ENCODE results near the gene GRK2.

Gene GRK2

GRCh38 chr11:67322049-67322448, 55.8 kb downstream of the GRK2 start:
- Mint-ChIP-seq H3K4me1 (peaks cover 10 to 34% of the 10 kb centered on the region in 2 donors), H3K36me3 (peaks cover 0 to 4% of the 10 kb centered on the region in 2 donors), H3K27ac (no peak overlapping the region), H3K4me3 (no peak overlapping the region), H3K9me3 (no peaks in the 10 kb centered on the region), H3K27me3 (no peaks in the 10 kb centered on the region)
- ATAC-seq (replicated peaks) (no peak), DNase-seq (no peak)

GRCh38 chr11:67323526-67323925, 57.3 kb downstream of the GRK2 start:
- Mint-ChIP-seq H3K27ac (no peak overlapping the region), H3K9me3 (no peaks in the 10 kb centered on the region), H3K4me1 (peaks cover 7 to 30% of the 10 kb centered on the region in 2 donors), H3K27me3 (no peaks in the 10 kb centered on the region), H3K4me3 (no peak overlapping the region), H3K36me3 (peaks cover 0 to 4% of the 10 kb centered on the region in 2 donors)
- DNase-seq = no peak
- no peak for ATAC-seq (replicated peaks)

- peaks cover 3 to 4% of the 10 kb centered on the region in 2 donors for H3K4me1 Mint-ChIP-seq
- H3K27me3 Mint-ChIP-seq = no peaks in the 10 kb centered on the region
- H3K4me3 Mint-ChIP-seq = no peak overlapping the region
- H3K9me3 Mint-ChIP-seq = no peaks in the 10 kb centered on the region
- H3K36me3 Mint-ChIP-seq = peaks cover 0 to 8% of the 10 kb centered on the region in 2 donors
- H3K27ac Mint-ChIP-seq = no peak overlapping the region
- ATAC-seq (replicated peaks) (no peak), DNase-seq (no peak)
Observed at GRCh38 chr11:67332081-67332691, 65.9 kb downstream of the GRK2 start.
